ENCODE measurements around the gene MISP. TPM values are rescaled to one million over a fixed set of nuclear protein-coding genes. Genes with fewer than 3 reads are reported as not detected.

The MISP gene
- total and polyA plus RNA-seq, 2 of the 8 experiments (the other 6 are each of a cell fraction or from before 2014, with no cell fraction given): 0.43 to 0.45 TPM

- TF ChIP-seq, protein P1, sequence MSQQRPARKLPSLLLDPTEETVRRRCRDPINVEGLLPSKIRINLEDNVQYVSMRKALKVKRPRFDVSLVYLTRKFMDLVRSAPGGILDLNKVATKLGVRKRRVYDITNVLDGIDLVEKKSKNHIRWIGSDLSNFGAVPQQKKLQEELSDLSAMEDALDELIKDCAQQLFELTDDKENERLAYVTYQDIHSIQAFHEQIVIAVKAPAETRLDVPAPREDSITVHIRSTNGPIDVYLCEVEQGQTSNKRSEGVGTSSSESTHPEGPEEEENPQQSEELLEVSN (IDR thresholded peaks at IDR 0.05): no peak
- TF ChIP-seq RNF2 (IDR thresholded peaks at IDR 0.05; ENCODE audit: borderline replicate concordance, low read depth, low read length, missing control alignments, poor library complexity, severe bottlenecking): no peak
- TF ChIP-seq CEBPB (IDR thresholded peaks at IDR 0.05; ENCODE audit: low read depth, low read length): no peak
- TF ChIP-seq EGR1 (IDR thresholded peaks at IDR 0.05; ENCODE audit: borderline replicate concordance, low read depth, low read length): no peak
- TF ChIP-seq YY1 (IDR thresholded peaks at IDR 0.05; ENCODE audit: low read depth, low read length): no peak
Observed at GRCh38 chr19:791007-791566, 40.2 kb downstream of the MISP start (continued).
